ENCODE results near the gene PHYH.

GRCh38 chr10:13296476-13296875 lies 3.4 kb downstream of the PHYH start:
- TF ChIP-seq, protein P1, sequence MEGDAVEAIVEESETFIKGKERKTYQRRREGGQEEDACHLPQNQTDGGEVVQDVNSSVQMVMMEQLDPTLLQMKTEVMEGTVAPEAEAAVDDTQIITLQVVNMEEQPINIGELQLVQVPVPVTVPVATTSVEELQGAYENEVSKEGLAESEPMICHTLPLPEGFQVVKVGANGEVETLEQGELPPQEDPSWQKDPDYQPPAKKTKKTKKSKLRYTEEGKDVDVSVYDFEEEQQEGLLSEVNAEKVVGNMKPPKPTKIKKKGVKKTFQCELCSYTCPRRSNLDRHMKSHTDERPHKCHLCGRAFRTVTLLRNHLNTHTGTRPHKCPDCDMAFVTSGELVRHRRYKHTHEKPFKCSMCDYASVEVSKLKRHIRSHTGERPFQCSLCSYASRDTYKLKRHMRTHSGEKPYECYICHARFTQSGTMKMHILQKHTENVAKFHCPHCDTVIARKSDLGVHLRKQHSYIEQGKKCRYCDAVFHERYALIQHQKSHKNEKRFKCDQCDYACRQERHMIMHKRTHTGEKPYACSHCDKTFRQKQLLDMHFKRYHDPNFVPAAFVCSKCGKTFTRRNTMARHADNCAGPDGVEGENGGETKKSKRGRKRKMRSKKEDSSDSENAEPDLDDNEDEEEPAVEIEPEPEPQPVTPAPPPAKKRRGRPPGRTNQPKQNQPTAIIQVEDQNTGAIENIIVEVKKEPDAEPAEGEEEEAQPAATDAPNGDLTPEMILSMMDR (conservative IDR thresholded peaks at IDR 0.05; ENCODE audit: low read length), result no peak
- no peak for TF ChIP-seq EZH2phosphoT487 (IDR thresholded peaks at IDR 0.05; ENCODE audit: borderline replicate concordance)
